ENCODE results near the gene TMBIM4. TPM values are rescaled to one million over a fixed set of nuclear protein-coding genes. Genes with fewer than 3 reads are reported as not detected.

TMBIM4 gene
- total and polyA plus RNA-seq, 10 of the 15 experiments (the other 5 are each of a cell fraction or from before 2014, with no cell fraction given), result 38.8 to 341 (median 82.8) TPM

DNA sequence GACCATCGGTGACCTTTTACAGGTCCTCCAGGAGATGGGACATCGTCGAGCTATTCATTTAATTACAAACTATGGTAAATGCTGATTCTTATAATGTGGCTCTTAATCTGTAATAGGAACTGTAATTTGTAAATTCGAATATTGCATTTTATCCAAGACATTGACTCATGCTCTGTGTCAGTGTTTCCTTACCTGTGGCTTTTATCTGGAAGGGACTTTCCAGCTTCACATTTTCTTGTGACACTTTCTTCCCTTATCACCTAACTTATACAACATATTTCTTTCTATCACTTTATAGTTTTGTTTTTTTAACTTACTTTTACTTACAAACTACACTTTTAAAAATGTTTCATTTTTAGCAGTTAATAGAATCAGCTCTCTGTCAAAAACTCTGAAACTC is 34.0 kb upstream of the TMBIM4 start:
- peak; percentile 18 for FAIRE-seq
- BruUV-seq (replicated peaks), result no TSS peak
- TF ChIP-seq, protein P1, sequence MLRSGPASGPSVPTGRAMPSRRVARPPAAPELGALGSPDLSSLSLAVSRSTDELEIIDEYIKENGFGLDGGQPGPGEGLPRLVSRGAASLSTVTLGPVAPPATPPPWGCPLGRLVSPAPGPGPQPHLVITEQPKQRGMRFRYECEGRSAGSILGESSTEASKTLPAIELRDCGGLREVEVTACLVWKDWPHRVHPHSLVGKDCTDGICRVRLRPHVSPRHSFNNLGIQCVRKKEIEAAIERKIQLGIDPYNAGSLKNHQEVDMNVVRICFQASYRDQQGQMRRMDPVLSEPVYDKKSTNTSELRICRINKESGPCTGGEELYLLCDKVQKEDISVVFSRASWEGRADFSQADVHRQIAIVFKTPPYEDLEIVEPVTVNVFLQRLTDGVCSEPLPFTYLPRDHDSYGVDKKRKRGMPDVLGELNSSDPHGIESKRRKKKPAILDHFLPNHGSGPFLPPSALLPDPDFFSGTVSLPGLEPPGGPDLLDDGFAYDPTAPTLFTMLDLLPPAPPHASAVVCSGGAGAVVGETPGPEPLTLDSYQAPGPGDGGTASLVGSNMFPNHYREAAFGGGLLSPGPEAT (IDR thresholded peaks at IDR 0.05; ENCODE audit: low read depth), result peak; percentile 73
- TF ChIP-seq MTA3 (IDR thresholded peaks at IDR 0.05; ENCODE audit: borderline replicate concordance, low read length) (no peak), RUNX3 (IDR thresholded peaks at IDR 0.05; ENCODE audit: low read length) (peak; percentile 41), MXI1 (IDR thresholded peaks at IDR 0.05; ENCODE audit: low read depth, low read length) (no peak)
- SMC1A ChIA-PET (ENCODE audit: uncharacterized antibody, unreplicated experiment), result interaction anchor here (1.1 to 2.5 kb wide), 6 partner anchors 11 to 132 kb away, joined by 3 to 12 read pairs (median 6); partner anchors contain the start of gene TMBIM4
- POLR2A ChIA-PET, result interaction anchor here (0.8 to 1.5 kb wide), 4 partner anchors 11 to 29 kb away, joined by 3 to 5 read pairs (median 4); partner anchors contain the start of gene IRAK3
- Histone ChIP-seq H3K9ac (ENCODE audit: control insufficient read depth, insufficient read depth, low read length) (no peak overlapping the region), H3K9me3 (replicated peaks; ENCODE audit: control insufficient read depth, insufficient read depth, low read length) (peaks cover 7% of the 10 kb centered on the region), H4K20me1 (ENCODE audit: control insufficient read depth, insufficient read depth) (no peaks in the 10 kb centered on the region), H3K79me2 (ENCODE audit: control insufficient read depth, insufficient read depth, low read length) (no peaks in the 10 kb centered on the region), H3K4me1 (ENCODE audit: control insufficient read depth, insufficient read depth, low read length) (no peaks in the 10 kb centered on the region), H3K4me2 (ENCODE audit: control insufficient read depth, insufficient read depth) (no peak overlapping the region), H2AFZ (ENCODE audit: control insufficient read depth, low read depth, low read length) (no peak overlapping the region), H3K27ac (ENCODE audit: control insufficient read depth, insufficient read depth) (no peak overlapping the region), H3K27me3 (replicated peaks in 1 of 2; ENCODE audit: control insufficient read depth in 2 of 2, insufficient read depth in 2 of 2, low read length in 1 of 2) (no peaks in the 10 kb centered on the region), H3K36me3 (ENCODE audit: control insufficient read depth in 2 of 2, insufficient read depth in 2 of 2, low read length in 1 of 2) (no peaks in the 10 kb centered on the region), H3K4me3 (no peak overlapping the region)
- no peak for DNase-seq (ENCODE audit: low read depth, low spot score)
- CTCF ChIA-PET, result interaction anchor here (0.6 to 2.4 kb wide), 5 partner anchors 13 to 122 kb away, joined by 3 to 9 read pairs (median 3); no protein-coding TSS in a partner anchor
- ATAC-seq, result peak; percentile 69
- RAD21 ChIA-PET (ENCODE audit: unreplicated experiment), result interaction anchor here (0.9 to 1.1 kb wide), 3 partner anchors 11 to 34 kb away, joined by 3 read pairs; partner anchors contain the start of gene TMBIM4
- 39% methylated on average over 4 of the region's 4 CpGs for WGBS (ENCODE audit: insufficient coverage, insufficient replicate concordance, low lambda C conversion rate, missing lambda C conversion rate)
- in situ Hi-C loops (cut with MboI) (no loop called here), intact Hi-C loops (cut with micrococcal nuclease; ENCODE audit: unreplicated experiment) (no loop called here)

All from GM12878 (cell line).